ENCODE data around the gene GAGE1. TPM values are rescaled to one million over a fixed set of nuclear protein-coding genes. Genes with fewer than 3 reads are reported as not detected.

GAGE1 gene
- total RNA-seq, 2 donors from 2014 or later: not detected

- intact Hi-C loops (cut with DNase I): no loop called here
- no peak for DNase-seq
These were observed 12.0 kb downstream of the GAGE1 start for GRCh38 chrX:49610718-49611310.

GRCh38 chrX:49618574-49618973 lies 19.8 kb downstream of the GAGE1 start:
- Histone ChIP-seq H3K4me3 (no peak overlapping the region), H3K27ac (no peak overlapping the region), H3K9ac (ENCODE audit: low read depth in 2 of 2, low read length in 2 of 2) (no peak overlapping the region), H3K36me3 (no peaks in the 10 kb centered on the region), H3K9me3 (no peaks in the 10 kb centered on the region), H3K4me1 (no peaks in the 10 kb centered on the region), H3K27me3 (no peaks in the 10 kb centered on the region)
- intact Hi-C loops (cut with DNase I): no loop called here
- TF ChIP-seq CTCF (IDR thresholded peaks at IDR 0.05): no peak
- no peak for DNase-seq

More at GRCh38 chrX:49610718-49611310, 12.0 kb downstream of the GAGE1 start:
- H3K9me3 ChIP-seq: no peaks in the 10 kb centered on the region
- no peak overlapping the region for H3K9ac ChIP-seq (ENCODE audit: low read depth in 2 of 2, low read length in 2 of 2)
- H3K36me3 ChIP-seq: no peaks in the 10 kb centered on the region
- no peak overlapping the region for H3K4me3 ChIP-seq
- no peaks in the 10 kb centered on the region for H3K4me1 ChIP-seq
- H3K27ac ChIP-seq: no peak overlapping the region
- no peak for TF ChIP-seq CTCF (IDR thresholded peaks at IDR 0.05)
- no peaks in the 10 kb centered on the region for H3K27me3 ChIP-seq

- DNase-seq: no peak
- Histone ChIP-seq H3K9ac (ENCODE audit: low read depth in 2 of 2, low read length in 2 of 2) (no peak overlapping the region), H3K9me3 (no peaks in the 10 kb centered on the region), H3K4me3 (no peak overlapping the region), H3K27me3 (no peaks in the 10 kb centered on the region), H3K36me3 (no peaks in the 10 kb centered on the region), H3K4me1 (no peaks in the 10 kb centered on the region), H3K27ac (no peak overlapping the region)
- intact Hi-C loops (cut with DNase I): no loop called here
- no peak for TF ChIP-seq CTCF (IDR thresholded peaks at IDR 0.05)
These were observed 28.4 kb downstream of the GAGE1 start for GRCh38 chrX:49627086-49627777.

GRCh38 chrX:49644991-49645637 lies 46.3 kb downstream of the GAGE1 start:
- Histone ChIP-seq H3K4me1 (no peaks in the 10 kb centered on the region), H3K4me3 (no peak overlapping the region), H3K9ac (ENCODE audit: low read depth in 2 of 2, low read length in 2 of 2) (no peak overlapping the region), H3K27me3 (no peaks in the 10 kb centered on the region), H3K36me3 (no peaks in the 10 kb centered on the region), H3K27ac (no peak overlapping the region), H3K9me3 (no peaks in the 10 kb centered on the region)
- intact Hi-C loops (cut with DNase I): no loop called here
- TF ChIP-seq CTCF (IDR thresholded peaks at IDR 0.05): no peak
- DNase-seq: no peak

GRCh38 chrX:49656533-49656932 lies 57.7 kb downstream of the GAGE1 start:
- Histone ChIP-seq H3K4me3 (no peak overlapping the region), H3K4me1 (no peaks in the 10 kb centered on the region), H3K36me3 (no peaks in the 10 kb centered on the region), H3K9me3 (no peaks in the 10 kb centered on the region), H3K27ac (no peak overlapping the region), H3K9ac (ENCODE audit: low read depth in 2 of 2, low read length in 2 of 2) (no peak overlapping the region), H3K27me3 (no peaks in the 10 kb centered on the region)
- no peak for DNase-seq
- intact Hi-C loops (cut with DNase I): no loop called here
- TF ChIP-seq CTCF (IDR thresholded peaks at IDR 0.05): no peak

Other genes with a start within 250 kb of the GAGE1 start
- gene GAGE12C, start 66.8 kb upstream of the GAGE1 start, total RNA-seq: not detected
- not detected for gene GAGE12D, start 57.3 kb upstream of the GAGE1 start, total RNA-seq
- gene GAGE12E, start 47.7 kb upstream of the GAGE1 start, total RNA-seq: not detected
- under 1 TPM in 1 of 2 donors, not detected in 1; 0.99 TPM for gene GAGE12F, start 38.2 kb upstream of the GAGE1 start, total RNA-seq
- under 1 TPM in 1 of 2 donors, not detected in 1; 0.99 TPM for gene GAGE12G, start 28.6 kb upstream of the GAGE1 start, total RNA-seq
- not detected for gene GAGE12H, start 19.1 kb upstream of the GAGE1 start, total RNA-seq
- under 1 TPM in 1 of 2 donors, not detected in 1; 0.86 TPM for gene GAGE2A, start 9.5 kb upstream of the GAGE1 start, total RNA-seq
- gene PAGE1, start 97.0 kb downstream of the GAGE1 start, total RNA-seq: not detected
- gene PAGE4, start 230.3 kb downstream of the GAGE1 start, total RNA-seq: not detected

All from colonic mucosa (tissue), 4 donors.